ENCODE data around the gene UGT2B7. TPM values are rescaled to one million over a fixed set of nuclear protein-coding genes. Genes with fewer than 3 reads are reported as not detected.
"Not testable (repeated sequence)": the region's sequence is repeated elsewhere in the genome, so short reads cannot be mapped to it uniquely, and the experiment has no call there.

The UGT2B7 gene
- total RNA-seq, result not detected in 2 replicates

DNA sequence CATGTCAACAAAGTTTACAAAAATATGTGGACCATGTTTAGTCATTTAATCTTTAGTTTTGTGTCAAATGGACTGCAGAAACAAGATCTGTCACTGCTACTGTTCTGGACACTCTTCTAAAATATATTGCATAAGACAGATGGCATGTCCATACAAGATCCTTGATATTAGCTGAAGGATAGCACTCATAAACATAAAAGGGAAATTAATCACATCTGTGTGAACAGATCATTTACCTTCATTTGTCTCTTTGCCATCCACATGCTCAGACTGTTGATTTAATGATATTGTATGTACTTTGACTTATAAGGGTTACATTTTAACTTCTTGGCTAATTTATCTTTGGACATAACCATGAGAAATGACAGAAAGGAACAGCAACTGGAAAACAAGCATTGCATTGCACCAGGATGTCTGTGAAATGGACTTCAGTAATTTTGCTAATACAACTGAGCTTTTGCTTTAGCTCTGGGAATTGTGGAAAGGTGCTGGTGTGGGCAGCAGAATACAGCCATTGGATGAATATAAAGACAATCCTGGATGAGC is at the start of gene UGT2B7:
Gene UGT2B7 (plus strand): TSS at position 364 of the 546 bp plus-strand sequence. CDS start 47 bp downstream, at position 411.
- Mint-ChIP-seq H3K36me3 (ENCODE audit: low read depth) (no peaks in the 10 kb centered on the region), H3K4me3 (no peak within 1 kb of the TSS), H3K9me3 (no peaks in the 10 kb centered on the region), H3K4me1 (no peaks in the 10 kb centered on the region), H3K27ac (no peak within 1 kb of the TSS), H3K27me3 (no peaks in the 10 kb centered on the region)
- DNase-seq (no peak), ATAC-seq (ENCODE audit: low read depth) (no peak)
- intact Hi-C loops (cut with micrococcal nuclease), result no loop called here
- POLR2A ChIA-PET, result no interaction called here
- TF ChIP-seq, protein P1, sequence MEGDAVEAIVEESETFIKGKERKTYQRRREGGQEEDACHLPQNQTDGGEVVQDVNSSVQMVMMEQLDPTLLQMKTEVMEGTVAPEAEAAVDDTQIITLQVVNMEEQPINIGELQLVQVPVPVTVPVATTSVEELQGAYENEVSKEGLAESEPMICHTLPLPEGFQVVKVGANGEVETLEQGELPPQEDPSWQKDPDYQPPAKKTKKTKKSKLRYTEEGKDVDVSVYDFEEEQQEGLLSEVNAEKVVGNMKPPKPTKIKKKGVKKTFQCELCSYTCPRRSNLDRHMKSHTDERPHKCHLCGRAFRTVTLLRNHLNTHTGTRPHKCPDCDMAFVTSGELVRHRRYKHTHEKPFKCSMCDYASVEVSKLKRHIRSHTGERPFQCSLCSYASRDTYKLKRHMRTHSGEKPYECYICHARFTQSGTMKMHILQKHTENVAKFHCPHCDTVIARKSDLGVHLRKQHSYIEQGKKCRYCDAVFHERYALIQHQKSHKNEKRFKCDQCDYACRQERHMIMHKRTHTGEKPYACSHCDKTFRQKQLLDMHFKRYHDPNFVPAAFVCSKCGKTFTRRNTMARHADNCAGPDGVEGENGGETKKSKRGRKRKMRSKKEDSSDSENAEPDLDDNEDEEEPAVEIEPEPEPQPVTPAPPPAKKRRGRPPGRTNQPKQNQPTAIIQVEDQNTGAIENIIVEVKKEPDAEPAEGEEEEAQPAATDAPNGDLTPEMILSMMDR (IDR thresholded peaks at IDR 0.05), result no peak
- CTCF ChIA-PET, result no interaction called here

DNA sequence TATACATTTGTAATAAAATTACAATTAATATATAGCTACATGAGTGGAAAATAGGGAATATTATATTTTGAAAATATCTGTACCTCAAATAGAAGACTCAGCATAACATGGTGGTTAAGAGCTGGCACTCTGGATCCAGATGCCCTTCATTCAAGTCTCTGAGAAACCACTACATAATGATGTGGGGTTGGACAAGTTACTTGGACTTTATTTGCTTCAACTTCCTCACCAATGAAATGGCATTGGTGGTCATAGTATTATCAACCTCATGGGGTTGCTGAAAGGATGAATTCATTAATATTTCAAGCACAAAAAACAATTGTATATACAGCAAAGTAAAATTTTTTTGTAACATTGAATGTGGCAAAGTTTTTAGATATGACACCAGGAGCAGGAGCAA is 46.4 kb upstream of the UGT2B7 start:
- Mint-ChIP-seq H3K9me3 (peaks cover 3% of the 10 kb centered on the region), H3K4me1 (no peaks in the 10 kb centered on the region), H3K27ac (no peak overlapping the region), H3K4me3 (no peak overlapping the region), H3K36me3 (ENCODE audit: low read depth) (no peaks in the 10 kb centered on the region), H3K27me3 (no peaks in the 10 kb centered on the region)
- ATAC-seq (ENCODE audit: low read depth) (no peak), DNase-seq (no peak)
- intact Hi-C loops (cut with micrococcal nuclease), result no loop called here
- ChIA-PET POLR2A (no interaction called here), CTCF (no interaction called here)
- TF ChIP-seq, protein P1 (IDR thresholded peaks at IDR 0.05), result no peak

DNA sequence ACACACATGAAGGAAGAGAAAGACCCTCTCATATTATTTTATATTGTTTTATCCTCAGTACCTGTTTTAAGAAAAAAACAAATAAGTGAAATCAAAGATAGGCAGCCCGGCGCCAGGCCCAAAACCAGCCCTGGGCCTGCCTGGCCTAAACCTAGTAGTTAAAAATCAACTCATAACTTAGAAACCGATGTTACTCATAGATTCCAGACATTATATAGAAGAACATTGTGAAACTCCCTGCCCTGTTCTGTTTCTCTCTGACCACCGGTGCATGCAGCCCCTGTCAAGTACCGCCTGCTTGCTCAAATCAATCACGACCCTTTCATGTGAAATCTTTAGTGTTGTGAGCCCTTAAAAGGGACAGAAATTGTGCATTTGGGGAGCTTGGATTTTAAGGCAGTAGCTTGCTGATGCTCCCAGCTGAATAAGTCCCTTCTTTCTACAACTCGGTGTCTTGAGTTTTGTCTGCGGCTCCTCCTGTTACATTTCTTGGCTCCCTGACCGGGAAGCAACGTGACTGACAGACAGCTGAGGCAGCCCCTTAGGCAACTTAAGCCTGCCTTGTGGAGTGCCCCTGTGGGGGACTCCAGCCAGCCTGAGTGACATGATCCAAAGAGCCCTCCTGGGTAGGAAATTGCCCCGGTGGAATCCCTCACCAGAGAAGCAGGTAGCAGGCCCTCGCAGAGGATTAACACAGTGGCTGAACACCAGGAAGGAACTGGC is 45.3 kb upstream of the UGT2B7 start:
- POLR2A ChIA-PET; ATAC-seq (ENCODE audit: low read depth); CTCF ChIA-PET; H3K4me1 Mint-ChIP-seq; H3K36me3 Mint-ChIP-seq (ENCODE audit: low read depth); H3K9me3 Mint-ChIP-seq; DNase-seq; H3K27ac Mint-ChIP-seq; H3K27me3 Mint-ChIP-seq; H3K4me3 Mint-ChIP-seq; intact Hi-C loops (cut with micrococcal nuclease): not testable (repeated sequence)

DNA sequence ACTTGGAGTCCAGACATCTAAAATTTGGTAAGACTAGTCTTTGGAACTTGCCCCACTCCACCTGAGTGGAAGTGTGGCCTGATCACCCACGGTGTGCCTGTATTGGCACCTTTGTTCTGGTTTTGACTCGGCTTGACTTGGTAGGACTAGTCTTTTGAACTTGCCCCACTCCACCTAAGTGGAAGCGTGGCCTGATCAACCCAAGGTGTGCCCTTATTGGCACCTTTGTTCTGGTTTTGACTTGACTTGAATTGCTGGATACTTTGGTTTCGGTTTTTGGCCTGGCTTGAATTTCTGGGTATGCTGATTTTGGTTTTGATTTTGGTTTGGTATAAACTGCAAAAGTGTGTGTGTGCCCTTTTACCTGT is 44.7 kb upstream of the UGT2B7 start:
- DNase-seq (no peak), ATAC-seq (ENCODE audit: low read depth) (no peak)
- H3K27ac Mint-ChIP-seq, result no peak overlapping the region
- no peak overlapping the region for H3K4me3 Mint-ChIP-seq
- TF ChIP-seq, protein P1 (IDR thresholded peaks at IDR 0.05), result no peak
- peaks cover under 1% of the 10 kb centered on the region for H3K9me3 Mint-ChIP-seq
- intact Hi-C loops (cut with micrococcal nuclease), result no loop called here
- no peaks in the 10 kb centered on the region for H3K36me3 Mint-ChIP-seq (ENCODE audit: low read depth)
- H3K27me3 Mint-ChIP-seq, result no peaks in the 10 kb centered on the region
- ChIA-PET POLR2A (no interaction called here), CTCF (no interaction called here)
- no peaks in the 10 kb centered on the region for H3K4me1 Mint-ChIP-seq

DNA sequence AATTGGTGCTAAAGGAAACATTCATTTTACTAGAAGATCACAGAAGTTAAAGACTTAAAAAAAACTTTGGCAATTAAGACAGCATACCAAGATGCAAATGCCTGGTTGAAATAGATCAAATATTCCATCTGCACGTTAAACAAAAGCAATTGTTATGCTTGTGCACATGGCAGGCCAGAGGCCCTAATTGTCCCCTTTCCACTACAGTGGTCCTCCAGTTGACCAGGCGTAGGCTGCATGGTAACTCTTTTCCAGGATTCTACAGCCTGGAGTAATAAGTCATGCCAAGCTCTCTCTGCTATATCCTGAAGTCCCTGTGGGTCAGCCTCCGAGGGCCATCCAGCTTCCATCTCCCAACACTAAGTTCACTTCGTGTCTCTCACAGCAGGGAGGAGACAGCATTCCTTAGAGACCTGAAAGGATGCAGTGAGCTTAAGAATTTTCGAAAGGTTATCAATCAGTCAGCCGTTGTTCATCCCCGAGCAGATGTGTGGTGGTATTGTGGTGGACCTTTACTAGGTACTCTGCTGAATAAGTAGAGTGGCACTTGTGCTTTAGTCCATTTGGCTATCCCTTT is 42.9 kb upstream of the UGT2B7 start:
- POLR2A ChIA-PET; CTCF ChIA-PET; ATAC-seq (ENCODE audit: low read depth); H3K27me3 Mint-ChIP-seq; H3K9me3 Mint-ChIP-seq; H3K27ac Mint-ChIP-seq; H3K36me3 Mint-ChIP-seq (ENCODE audit: low read depth); H3K4me1 Mint-ChIP-seq; H3K4me3 Mint-ChIP-seq; DNase-seq; intact Hi-C loops (cut with micrococcal nuclease): not testable (repeated sequence)

DNA sequence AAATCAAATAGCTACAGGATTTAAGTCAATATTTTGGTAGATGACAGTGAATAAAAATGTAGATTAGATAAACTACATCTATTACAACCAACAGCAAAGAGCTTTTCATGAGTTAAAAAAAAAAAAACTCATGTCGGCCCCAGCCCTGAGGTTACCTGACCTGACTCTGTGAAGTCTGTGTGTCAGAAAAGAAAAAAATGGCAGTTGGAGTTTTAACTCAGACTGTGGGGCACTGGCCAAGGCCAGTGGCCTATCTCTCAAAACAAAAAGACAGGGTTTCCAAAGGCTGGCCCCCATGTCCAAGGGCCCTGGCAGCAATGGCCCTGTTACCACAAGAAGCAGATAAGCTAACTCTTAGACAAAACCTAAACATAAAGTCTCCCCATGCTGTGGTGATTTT is 42.2 kb upstream of the UGT2B7 start:
- H3K4me1 Mint-ChIP-seq; H3K9me3 Mint-ChIP-seq; H3K27ac Mint-ChIP-seq; H3K4me3 Mint-ChIP-seq; H3K27me3 Mint-ChIP-seq; intact Hi-C loops (cut with micrococcal nuclease); ATAC-seq (ENCODE audit: low read depth); POLR2A ChIA-PET; H3K36me3 Mint-ChIP-seq (ENCODE audit: low read depth); DNase-seq; CTCF ChIA-PET: not testable (repeated sequence)
